ENCODE measurements around the gene MAP3K3. TPM values are rescaled to one million over a fixed set of nuclear protein-coding genes. Genes with fewer than 3 reads are reported as not detected.

Gene MAP3K3
- total and polyA plus RNA-seq, 9 of the 15 experiments (the other 6 are each of a cell fraction or from before 2014, with no cell fraction given), result 0.69 to 16.5 (median 12.1) TPM

DNA sequence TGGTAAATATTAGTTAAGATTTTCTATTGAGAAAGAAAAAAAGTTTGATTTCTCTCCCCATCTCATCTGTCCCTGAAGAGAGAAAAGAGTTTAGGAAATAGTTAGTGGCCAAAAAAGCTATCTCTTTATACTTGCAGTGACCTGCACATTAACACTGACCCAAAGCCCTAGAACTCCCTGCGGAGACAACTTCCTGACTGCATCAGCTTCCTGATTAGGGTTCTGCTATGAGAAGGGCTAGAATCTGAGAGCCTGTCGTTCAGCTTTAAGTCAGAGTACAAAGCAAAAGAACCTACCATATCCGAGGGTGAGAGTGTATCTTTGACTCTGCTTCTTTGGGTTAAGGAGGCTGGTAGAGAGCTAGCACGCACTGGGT lies 53.0 kb downstream of the MAP3K3 start:
- ChIA-PET POLR2A (interaction anchor here (0.6 to 2.3 kb wide), 11 partner anchors 10 to 168 kb away, joined by 3 to 17 read pairs (median 3); partner anchors contain the start of genes MAP3K3 and SMARCD2), CTCF (ENCODE audit: low intra/inter-chr PET ratio) (no interaction called here)
- Histone ChIP-seq H3K4me2 (ENCODE audit: insufficient read depth, low read length) (peak overlapping the region; percentile 80), H3K9ac (ENCODE audit: insufficient read depth in 1 of 2, low read depth in 2 of 2, low read length in 2 of 2) (peak overlapping the region; percentile 58 to 78; a peak in 3 of 4 replicates), H3K27ac (ENCODE audit: extremely low read depth, low read depth, low read length) (peak overlapping the region; percentile 62), H3K4me3 (peak overlapping the region; percentile 3; the same call in 1 of the 2 replicates), H2AFZ (ENCODE audit: low read depth, low read length) (peak overlapping the region; percentile 89), H3K9me3 (replicated peaks; ENCODE audit: control insufficient read depth, insufficient read depth, low read depth, low read length) (no peaks in the 10 kb centered on the region), H4K20me1 (replicated peaks; ENCODE audit: control insufficient read depth, insufficient read depth, low read length) (no peaks in the 10 kb centered on the region), H3K36me3 (ENCODE audit: control insufficient read depth, insufficient read depth, low read length) (peaks cover 9% of the 10 kb centered on the region; the same call in 2 of the 3 replicates), H3K4me1 (replicated peaks in 1 of 2; ENCODE audit: control insufficient read depth in 2 of 2, insufficient read depth in 2 of 2, low read length in 2 of 2) (peaks cover 10 to 24% of the 10 kb centered on the region in 2 experiments), H3K27me3 (ENCODE audit: control insufficient read depth in 2 of 2, insufficient read depth in 2 of 2, low read length in 2 of 2) (no peaks in the 10 kb centered on the region), H3K79me2 (ENCODE audit: control insufficient read depth, insufficient read depth, low read length) (no peaks in the 10 kb centered on the region), H3K9me1 (ENCODE audit: control insufficient read depth, insufficient read depth, low read length) (no peaks in the 10 kb centered on the region)
- DNase-seq (ENCODE audit: extremely low read depth in 1 of 4, low spot score in 3 of 4), result peak in 2 of 4 experiments; percentile 29 to 67
- BruUV-seq (replicated peaks), result no TSS peak
- FAIRE-seq, result peak; percentile 66
- TF ChIP-seq ILK (tag; IDR thresholded peaks at IDR 0.05; ENCODE audit: borderline replicate concordance, low read depth) (no peak), ZNF175 (CRISPR knock-in tag; IDR thresholded peaks at IDR 0.05; ENCODE audit: low read depth) (0 out of 2 replicates have a peak, but pooled peaks have one; percentile 28), ATF1 (CRISPR knock-in tag; IDR thresholded peaks at IDR 0.05) (no peak), ATF1 (tag; IDR thresholded peaks at IDR 0.05) (no peak), MAFK (IDR thresholded peaks at IDR 0.05; ENCODE audit: low read length) (no peak), RCOR1 (IDR thresholded peaks at IDR 0.05; ENCODE audit: borderline replicate concordance in 1 of 2, low read depth in 2 of 2, low read length in 2 of 2) (no peak), ZNF253 (CRISPR knock-in tag; conservative IDR thresholded peaks at IDR 0.05) (no peak), STAT5A (IDR thresholded peaks at IDR 0.05; ENCODE audit: borderline replicate concordance, low read length) (no peak), ILF3 (IDR thresholded peaks at IDR 0.05; ENCODE audit: borderline replicate concordance) (no peak), CBX2 (IDR thresholded peaks at IDR 0.05; ENCODE audit: insufficient read depth, low read length, poor library complexity, severe bottlenecking) (no peak), PML (IDR thresholded peaks at IDR 0.05; ENCODE audit: low read length) (no peak), HNRNPH1 (optimal IDR thresholded peaks at IDR 0.05; ENCODE audit: low read depth, low read length) (no peak), RBFOX2 (IDR thresholded peaks at IDR 0.05; ENCODE audit: low read depth, low read length) (no peak), LEF1 (IDR thresholded peaks at IDR 0.05) (no peak), ELF2 (CRISPR knock-in tag; IDR thresholded peaks at IDR 0.05) (0 out of 2 replicates have a peak, but pooled peaks have one; percentile 12)
- TF ChIP-seq, protein P1, sequence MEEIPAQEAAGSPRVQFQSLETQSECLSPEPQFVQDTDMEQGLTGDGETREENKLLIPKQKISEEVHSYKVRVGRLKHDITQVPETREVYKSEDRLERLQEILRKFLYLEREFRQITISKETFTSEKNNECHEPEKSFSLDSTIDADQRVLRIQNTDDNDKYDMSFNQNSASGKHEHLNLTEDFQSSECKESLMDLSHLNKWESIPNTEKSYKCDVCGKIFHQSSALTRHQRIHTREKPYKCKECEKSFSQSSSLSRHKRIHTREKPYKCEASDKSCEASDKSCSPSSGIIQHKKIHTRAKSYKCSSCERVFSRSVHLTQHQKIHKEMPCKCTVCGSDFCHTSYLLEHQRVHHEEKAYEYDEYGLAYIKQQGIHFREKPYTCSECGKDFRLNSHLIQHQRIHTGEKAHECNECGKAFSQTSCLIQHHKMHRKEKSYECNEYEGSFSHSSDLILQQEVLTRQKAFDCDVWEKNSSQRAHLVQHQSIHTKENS (CRISPR knock-in tag; IDR thresholded peaks at IDR 0.05), result no peak
- intact Hi-C loops (cut with micrococcal nuclease), result loop anchor here (2.0 kb wide), 1 partner anchor 52 kb away; the partner anchor contains the start of gene MAP3K3
- in situ Hi-C loops (cut with MboI), result no loop called here
- WGBS (ENCODE audit: insufficient coverage, low coverage, missing lambda C conversion rate), result 8% methylated on average over 4 of the region's 4 CpGs
- peak; percentile 73 for ATAC-seq
